ENCODE results near the gene KLF7. TPM values are rescaled to one million over a fixed set of nuclear protein-coding genes. Genes with fewer than 3 reads are reported as not detected.

The KLF7 gene
- total and polyA plus RNA-seq, 2 donors (not counting 3 experiments of a cell fraction or from before 2014, with no cell fraction given), result 32.8 to 42.9 TPM

DNA sequence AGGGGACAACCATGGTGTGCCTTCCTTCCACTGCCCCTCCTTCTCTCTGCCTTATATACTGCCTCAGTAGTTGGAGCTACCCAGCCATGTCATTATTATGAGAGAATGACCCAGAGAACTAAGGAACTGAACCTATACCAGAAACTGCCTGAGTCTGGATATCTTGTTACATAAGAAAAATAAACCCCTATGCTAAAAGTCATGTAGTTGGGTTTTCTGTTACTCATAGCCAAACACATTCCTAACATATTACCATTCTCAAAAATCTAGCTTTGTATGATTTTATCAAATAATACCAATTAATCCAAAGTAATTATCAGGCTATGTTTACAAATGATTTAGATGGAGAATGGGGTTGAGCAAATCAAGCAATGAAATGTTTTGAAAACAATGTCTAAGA, 15.0 kb upstream of the KLF7 start:
- intact Hi-C loops (cut with micrococcal nuclease), result no loop called here
- ChIA-PET POLR2A (no interaction called here), CTCF (interaction anchor here (1.7 kb wide), 1 partner anchor 8 kb away, joined by 6 read pairs; no protein-coding TSS in a partner anchor)
- DNase-seq (ENCODE audit: low read depth, low spot score) (no peak), FAIRE-seq (no peak)
- Histone ChIP-seq H3K27ac (ENCODE audit: insufficient read depth, low read depth, low read length) (no peak overlapping the region), H3K9me1 (replicated peaks; ENCODE audit: control insufficient read depth, extremely low read depth, insufficient read depth, low read length) (no peaks in the 10 kb centered on the region), H4K20me1 (replicated peaks; ENCODE audit: control insufficient read depth, extremely low read depth, insufficient read depth, low read length) (no peaks in the 10 kb centered on the region), H3K9me3 (replicated peaks; ENCODE audit: control insufficient read depth, insufficient read depth, low read length) (no peaks in the 10 kb centered on the region), H3K27me3 (ENCODE audit: control insufficient read depth in 2 of 2, insufficient read depth in 2 of 2, low read length in 2 of 2) (no peaks in the 10 kb centered on the region), H3K36me3 (ENCODE audit: control insufficient read depth in 2 of 2, extremely low read depth in 1 of 2, insufficient read depth in 2 of 2, low read length in 2 of 2) (no peaks in the 10 kb centered on the region), H3K79me2 (ENCODE audit: control insufficient read depth, insufficient read depth, low read length) (no peaks in the 10 kb centered on the region), H3K4me3 (replicated peaks in 1 of 3; ENCODE audit: insufficient read depth in 1 of 3, low read depth in 1 of 3, low read length in 3 of 3) (no peak overlapping the region), H3K4me1 (ENCODE audit: control insufficient read depth, extremely low read depth, insufficient read depth, low read length) (peaks cover 10% of the 10 kb centered on the region), H2AFZ (ENCODE audit: low read depth, low read length) (no peak overlapping the region), H3K4me2 (ENCODE audit: insufficient read depth, low read length) (no peak overlapping the region), H3K9ac (replicated peaks; ENCODE audit: extremely low read depth, insufficient read depth, low read length) (no peak overlapping the region)
- dilution Hi-C loops (cut with MboI; ENCODE audit: extremely low pct_ligation_motif_present, low sequenced_read_pairs), result no loop called here
- BruUV-seq (replicated peaks), result no TSS peak
- TF ChIP-seq EZH2 (IDR thresholded peaks at IDR 0.05; ENCODE audit: borderline replicate concordance, low read depth, low read length, severe bottlenecking) (no peak), POLR2A (IDR thresholded peaks at IDR 0.05; ENCODE audit: low read depth, low read length) (no peak), JUN (IDR thresholded peaks at IDR 0.05; ENCODE audit: borderline replicate concordance, insufficient read depth, insufficient read length, low read depth) (no peak), GATA2 (IDR thresholded peaks at IDR 0.05; ENCODE audit: insufficient read depth, insufficient read length, low read depth, low read length) (no peak), MYC (IDR thresholded peaks at IDR 0.05; ENCODE audit: low read depth, low read length) (no peak), POLR2AphosphoS5 (IDR thresholded peaks at IDR 0.05; ENCODE audit: insufficient read depth, low read depth, low read length) (no peak), FOS (IDR thresholded peaks at IDR 0.05; ENCODE audit: borderline replicate concordance, insufficient read depth, low read length) (no peak)
- TF ChIP-seq, protein P1, sequence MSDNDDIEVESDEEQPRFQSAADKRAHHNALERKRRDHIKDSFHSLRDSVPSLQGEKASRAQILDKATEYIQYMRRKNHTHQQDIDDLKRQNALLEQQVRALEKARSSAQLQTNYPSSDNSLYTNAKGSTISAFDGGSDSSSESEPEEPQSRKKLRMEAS (IDR thresholded peaks at IDR 0.05; ENCODE audit: insufficient read depth, insufficient read length), result no peak
- TF ChIP-seq, protein P2, sequence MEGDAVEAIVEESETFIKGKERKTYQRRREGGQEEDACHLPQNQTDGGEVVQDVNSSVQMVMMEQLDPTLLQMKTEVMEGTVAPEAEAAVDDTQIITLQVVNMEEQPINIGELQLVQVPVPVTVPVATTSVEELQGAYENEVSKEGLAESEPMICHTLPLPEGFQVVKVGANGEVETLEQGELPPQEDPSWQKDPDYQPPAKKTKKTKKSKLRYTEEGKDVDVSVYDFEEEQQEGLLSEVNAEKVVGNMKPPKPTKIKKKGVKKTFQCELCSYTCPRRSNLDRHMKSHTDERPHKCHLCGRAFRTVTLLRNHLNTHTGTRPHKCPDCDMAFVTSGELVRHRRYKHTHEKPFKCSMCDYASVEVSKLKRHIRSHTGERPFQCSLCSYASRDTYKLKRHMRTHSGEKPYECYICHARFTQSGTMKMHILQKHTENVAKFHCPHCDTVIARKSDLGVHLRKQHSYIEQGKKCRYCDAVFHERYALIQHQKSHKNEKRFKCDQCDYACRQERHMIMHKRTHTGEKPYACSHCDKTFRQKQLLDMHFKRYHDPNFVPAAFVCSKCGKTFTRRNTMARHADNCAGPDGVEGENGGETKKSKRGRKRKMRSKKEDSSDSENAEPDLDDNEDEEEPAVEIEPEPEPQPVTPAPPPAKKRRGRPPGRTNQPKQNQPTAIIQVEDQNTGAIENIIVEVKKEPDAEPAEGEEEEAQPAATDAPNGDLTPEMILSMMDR (IDR thresholded peaks at IDR 0.05; ENCODE audit: extremely low read depth in 1 of 2, insufficient read depth in 1 of 2, low read depth in 1 of 2, low read length in 2 of 2), result no peak
